GM21717 (cell line): ENCODE results near the gene PRSS2.

ENCODE experiments used
- ATAC-seq: cut with Tn5 transposase; IDR thresholded peaks from one replicate; pipeline ENCODE4 v1.9.1; 2021; ENCODE audit warnings: mild to moderate bottlenecking, moderate library complexity; ENCODE audit not compliant: unreplicated experiment

The PRSS2 gene

GRCh38 chr7:142800088-142800487 lies 29.3 kb downstream of the PRSS2 start:
- no peak for ATAC-seq

- no peak for ATAC-seq
Measured at GRCh38 chr7:142800699-142801260, 30.0 kb downstream of the PRSS2 start.

- no peak for ATAC-seq
Measured at GRCh38 chr7:142801601-142802295, 31.0 kb downstream of the PRSS2 start.

GRCh38 chr7:142802301-142802700 lies 31.5 kb downstream of the PRSS2 start:
- ATAC-seq = no peak

- no peak for ATAC-seq
Measured at GRCh38 chr7:142803901-142804300, 33.1 kb downstream of the PRSS2 start.

GRCh38 chr7:142804728-142805207 lies 34.0 kb downstream of the PRSS2 start:
- no peak for ATAC-seq

GRCh38 chr7:142805350-142806021 lies 34.7 kb downstream of the PRSS2 start:
- ATAC-seq = no peak

GRCh38 chr7:142806022-142806356 lies 35.2 kb downstream of the PRSS2 start:
- ATAC-seq = no peak

GRCh38 chr7:142806957-142807356 lies 36.2 kb downstream of the PRSS2 start:
- ATAC-seq = no peak

- peak; percentile 24 for ATAC-seq
Measured at GRCh38 chr7:142807855-142808460, 37.2 kb downstream of the PRSS2 start.

GRCh38 chr7:142808461-142808801 lies 37.7 kb downstream of the PRSS2 start:
- peak; percentile 25 for ATAC-seq

- ATAC-seq = peak; percentile 91
Measured at GRCh38 chr7:142808802-142809583, 38.2 kb downstream of the PRSS2 start.

GRCh38 chr7:142809671-142810070 lies 38.9 kb downstream of the PRSS2 start:
- ATAC-seq = no peak

- no peak for ATAC-seq
Measured at GRCh38 chr7:142811154-142811737, 40.5 kb downstream of the PRSS2 start.

- ATAC-seq = no peak
Measured at GRCh38 chr7:142812437-142813215, 41.9 kb downstream of the PRSS2 start.

- no peak for ATAC-seq
Measured at GRCh38 chr7:142813226-142813625, 42.5 kb downstream of the PRSS2 start.

GRCh38 chr7:142813699-142814098 lies 42.9 kb downstream of the PRSS2 start:
- ATAC-seq = no peak

- no peak for ATAC-seq
Measured at GRCh38 chr7:142814451-142814850, 43.7 kb downstream of the PRSS2 start.

GRCh38 chr7:142815134-142815533 lies 44.4 kb downstream of the PRSS2 start:
- no peak for ATAC-seq

GRCh38 chr7:142817506-142817905 lies 46.7 kb downstream of the PRSS2 start:
- ATAC-seq = no peak
